Renal cortical epithelial cell (primary cell): ENCODE results near the gene TEX51. TPM values are rescaled to one million over a fixed set of nuclear protein-coding genes. Genes with fewer than 3 reads are reported as not detected.

Experiments
- DNase-seq: peaks from one replicate; pipeline ENCODE4 v3.0.0-alpha.2; 2011; ENCODE audit warnings: low read depth
- total RNA-seq: library from RNA; depleted of rRNA; stranded (reverse); fragments of >200 nt; gene quantifications from 2 replicates; pipeline ENCODE4 v1.2.3, GENCODE V29; 2014

TEX51 gene
- total RNA-seq, 1 donor from 2014 or later: not detected

GRCh38 chr2:126893153-126893552 is 5.5 kb upstream of the TEX51 start:
- DNase-seq: no peak

GRCh38 chr2:126893606-126894005 is 5.1 kb upstream of the TEX51 start:
- DNase-seq: no peak

GRCh38 chr2:126894082-126894481 is 4.6 kb upstream of the TEX51 start:
- no peak for DNase-seq

- DNase-seq: no peak
Measured at GRCh38 chr2:126894585-126895182, 4.0 kb upstream of the TEX51 start.

GRCh38 chr2:126895336-126895735 is 3.4 kb upstream of the TEX51 start:
- DNase-seq: no peak

GRCh38 chr2:126896471-126896870 is 2.2 kb upstream of the TEX51 start:
- DNase-seq: peak; percentile 15

- no peak for DNase-seq
Measured at GRCh38 chr2:126899616-126900185, 1.0 kb downstream of the TEX51 start.

- no peak for DNase-seq
Measured at GRCh38 chr2:126900646-126901319, 2.1 kb downstream of the TEX51 start.

- no peak for DNase-seq
Measured at GRCh38 chr2:126901459-126901858, 2.8 kb downstream of the TEX51 start.

GRCh38 chr2:126902152-126902835 is 3.6 kb downstream of the TEX51 start:
- DNase-seq: peak; percentile 16

GRCh38 chr2:126902859-126903258 is 4.2 kb downstream of the TEX51 start:
- no peak for DNase-seq

- DNase-seq: no peak
Measured at GRCh38 chr2:126905991-126906390, 7.3 kb downstream of the TEX51 start.

- DNase-seq: no peak
Measured at GRCh38 chr2:126906781-126907180, 8.1 kb downstream of the TEX51 start.

GRCh38 chr2:126907671-126908070 is 9.0 kb downstream of the TEX51 start:
- DNase-seq: no peak

- no peak for DNase-seq
Measured at GRCh38 chr2:126908721-126909177, 10.1 kb downstream of the TEX51 start.

GRCh38 chr2:126909366-126909765 is 10.7 kb downstream of the TEX51 start:
- no peak for DNase-seq

GRCh38 chr2:126909781-126910180 is 11.1 kb downstream of the TEX51 start:
- DNase-seq: no peak

- no peak for DNase-seq
Measured at GRCh38 chr2:126910637-126911036, 11.9 kb downstream of the TEX51 start.

GRCh38 chr2:126911111-126911796 is 12.6 kb downstream of the TEX51 start:
- DNase-seq: no peak

GRCh38 chr2:126912201-126912600 is 13.5 kb downstream of the TEX51 start:
- DNase-seq: no peak

- DNase-seq: no peak
Measured at GRCh38 chr2:126913329-126913728, 14.6 kb downstream of the TEX51 start.
